Neural cell (in vitro differentiated cells): ENCODE data around the gene FHIT.

Experiments
- RAD21 ChIP-seq: fragments of 450-650 bp; conservative IDR thresholded peaks from 2 replicates; pipeline ENCODE4 v1.6.1; 2014; ENCODE audit warnings: antibody characterized with exemption, mild to moderate bottlenecking, moderate library complexity
- TF ChIP-seq, protein P1 (sequence below): fragments of 450-650 bp; IDR thresholded peaks from 2 replicates; pipeline ENCODE4 v1.5.1; 2014; ENCODE audit warnings: antibody characterized with exemption, mild to moderate bottlenecking, moderate library complexity; ENCODE audit not compliant: poor library complexity, severe bottlenecking

DNA sequence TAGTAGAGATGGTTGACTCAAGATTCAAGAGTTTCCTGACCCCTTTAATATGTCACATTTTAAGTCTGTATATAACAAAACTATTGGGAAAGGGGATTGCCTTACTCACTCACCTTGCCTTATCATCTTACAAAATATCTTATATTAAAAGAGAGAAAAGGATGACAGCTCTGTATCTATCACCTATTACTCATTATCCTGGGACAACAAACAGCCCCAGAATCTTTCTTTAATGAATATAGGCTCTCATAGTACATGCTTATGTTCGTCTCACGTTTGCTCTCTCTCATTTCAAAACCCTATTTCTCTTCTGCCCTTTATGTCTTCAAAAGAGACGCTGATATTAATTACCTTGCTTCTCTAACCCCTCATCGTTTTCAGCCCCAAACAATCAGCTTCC lies 1178.0 kb downstream of the FHIT start:
- TF ChIP-seq RAD21, result no peak
- TF ChIP-seq, protein P1, sequence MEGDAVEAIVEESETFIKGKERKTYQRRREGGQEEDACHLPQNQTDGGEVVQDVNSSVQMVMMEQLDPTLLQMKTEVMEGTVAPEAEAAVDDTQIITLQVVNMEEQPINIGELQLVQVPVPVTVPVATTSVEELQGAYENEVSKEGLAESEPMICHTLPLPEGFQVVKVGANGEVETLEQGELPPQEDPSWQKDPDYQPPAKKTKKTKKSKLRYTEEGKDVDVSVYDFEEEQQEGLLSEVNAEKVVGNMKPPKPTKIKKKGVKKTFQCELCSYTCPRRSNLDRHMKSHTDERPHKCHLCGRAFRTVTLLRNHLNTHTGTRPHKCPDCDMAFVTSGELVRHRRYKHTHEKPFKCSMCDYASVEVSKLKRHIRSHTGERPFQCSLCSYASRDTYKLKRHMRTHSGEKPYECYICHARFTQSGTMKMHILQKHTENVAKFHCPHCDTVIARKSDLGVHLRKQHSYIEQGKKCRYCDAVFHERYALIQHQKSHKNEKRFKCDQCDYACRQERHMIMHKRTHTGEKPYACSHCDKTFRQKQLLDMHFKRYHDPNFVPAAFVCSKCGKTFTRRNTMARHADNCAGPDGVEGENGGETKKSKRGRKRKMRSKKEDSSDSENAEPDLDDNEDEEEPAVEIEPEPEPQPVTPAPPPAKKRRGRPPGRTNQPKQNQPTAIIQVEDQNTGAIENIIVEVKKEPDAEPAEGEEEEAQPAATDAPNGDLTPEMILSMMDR, result no peak
